Measurements from ENCODE around the gene ITIH4.

Gene ITIH4

GRCh38 chr3:52830535-52831258, at the start of gene ITIH4:
Gene ITIH4 (minus strand): TSS chr3:52830672. CDS start chr3:52830642, 30 bp downstream.
- DNase-seq, result no peak

- DNase-seq, result no peak
Observed at GRCh38 chr3:52880047-52880446, 49.6 kb upstream of the ITIH4 start.

- DNase-seq, result no peak
Observed at GRCh38 chr3:52879581-52879980, 49.1 kb upstream of the ITIH4 start.

- no peak for DNase-seq
Observed at GRCh38 chr3:52879090-52879489, 48.6 kb upstream of the ITIH4 start.

- no peak for DNase-seq
Observed at GRCh38 chr3:52877085-52877484, 46.6 kb upstream of the ITIH4 start.

- DNase-seq, result no peak
Observed at GRCh38 chr3:52874864-52875587, 44.6 kb upstream of the ITIH4 start.

- DNase-seq, result no peak
Observed at GRCh38 chr3:52874160-52874701, 43.8 kb upstream of the ITIH4 start.

GRCh38 chr3:52873433-52874159, 43.1 kb upstream of the ITIH4 start:
- no peak for DNase-seq

GRCh38 chr3:52872245-52872644, 41.8 kb upstream of the ITIH4 start:
- no peak for DNase-seq

- DNase-seq, result no peak
Observed at GRCh38 chr3:52871761-52872160, 41.3 kb upstream of the ITIH4 start.

- DNase-seq, result no peak
Observed at GRCh38 chr3:52870471-52870870, 40.0 kb upstream of the ITIH4 start.

- no peak for DNase-seq
Observed at GRCh38 chr3:52866427-52866826, 36.0 kb upstream of the ITIH4 start.

GRCh38 chr3:52865994-52866393, 35.5 kb upstream of the ITIH4 start:
- DNase-seq, result peak; percentile 24

GRCh38 chr3:52860424-52860768, 29.9 kb upstream of the ITIH4 start:
- no peak for DNase-seq

GRCh38 chr3:52859686-52860423, 29.4 kb upstream of the ITIH4 start:
- DNase-seq, result peak; percentile 17

- no peak for DNase-seq
Observed at GRCh38 chr3:52857864-52858263, 27.4 kb upstream of the ITIH4 start.

GRCh38 chr3:52857133-52857532, 26.7 kb upstream of the ITIH4 start:
- no peak for DNase-seq

- DNase-seq, result no peak
Observed at GRCh38 chr3:52856666-52857065, 26.2 kb upstream of the ITIH4 start.

- DNase-seq, result no peak
Observed at GRCh38 chr3:52854013-52854412, 23.5 kb upstream of the ITIH4 start.

GRCh38 chr3:52852419-52852818, 21.9 kb upstream of the ITIH4 start:
- no peak for DNase-seq

GRCh38 chr3:52851348-52851747, 20.9 kb upstream of the ITIH4 start:
- peak; percentile 20 for DNase-seq

GRCh38 chr3:52849656-52850055, 19.2 kb upstream of the ITIH4 start:
- no peak for DNase-seq

- no peak for DNase-seq
Observed at GRCh38 chr3:52848617-52849016, 18.1 kb upstream of the ITIH4 start.

Measured in NCI-H2029 treated with DMSO at 0.1 percent for 48 hours (cell line).